ENCODE results near the gene ISCA2. TPM values are rescaled to one million over a fixed set of nuclear protein-coding genes. Genes with fewer than 3 reads are reported as not detected.
"Not testable (repeated sequence)": the region's sequence is repeated elsewhere in the genome, so short reads cannot be mapped to it uniquely, and the experiment has no call there.

Gene ISCA2
- total and polyA plus RNA-seq, 2 experiments from 2014 or later = 21.5 to 80.2 TPM

- no peak overlapping the region for H3K27ac ChIP-seq
- H3K36me3 ChIP-seq (replicated peaks; ENCODE audit: insufficient read depth, low read depth) = no peaks in the 10 kb centered on the region
- TF ChIP-seq EZH2 (IDR thresholded peaks at IDR 0.05; ENCODE audit: borderline replicate concordance) (no peak), CTCF (IDR thresholded peaks at IDR 0.05; ENCODE audit: poor library complexity) (no peak), EZH2phosphoT487 (IDR thresholded peaks at IDR 0.05; ENCODE audit: low read depth, severe bottlenecking, unreplicated experiment) (no peak)
- H3K4me3 ChIP-seq = no peak overlapping the region
- H3K9me2 ChIP-seq (replicated peaks; ENCODE audit: insufficient read depth) = no peaks in the 10 kb centered on the region
- no peak overlapping the region for H2AFZ ChIP-seq
- H3K9me3 ChIP-seq (ENCODE audit: low read depth) = no peaks in the 10 kb centered on the region
- H3K4me2 ChIP-seq = no peak overlapping the region
- H3K79me2 ChIP-seq = no peaks in the 10 kb centered on the region
- H3K4me1 ChIP-seq (ENCODE audit: insufficient read depth) = no peaks in the 10 kb centered on the region
- H3K27me3 ChIP-seq = no peaks in the 10 kb centered on the region
- WGBS (ENCODE audit: low lambda C conversion rate, missing lambda C conversion rate) = 74% methylated on average over 10 of the region's 10 CpGs
- H4K20me1 ChIP-seq (ENCODE audit: insufficient read depth, poor library complexity, severe bottlenecking) = no peaks in the 10 kb centered on the region
- DNase-seq (ENCODE audit: low spot score) = no peak
Observed at GRCh38 chr14:74535756-74536325, 42.3 kb downstream of the ISCA2 start.

- 73% methylated on average over 3 of the region's 3 CpGs for WGBS (ENCODE audit: low lambda C conversion rate, missing lambda C conversion rate)
- H2AFZ ChIP-seq; H3K27me3 ChIP-seq; DNase-seq (ENCODE audit: low spot score); H3K36me3 ChIP-seq (replicated peaks; ENCODE audit: insufficient read depth, low read depth); H4K20me1 ChIP-seq (ENCODE audit: insufficient read depth, poor library complexity, severe bottlenecking); H3K4me3 ChIP-seq; H3K4me2 ChIP-seq; H3K4me1 ChIP-seq (ENCODE audit: insufficient read depth); H3K27ac ChIP-seq; H3K9me2 ChIP-seq (replicated peaks; ENCODE audit: insufficient read depth); H3K9me3 ChIP-seq (ENCODE audit: low read depth); H3K79me2 ChIP-seq: not testable (repeated sequence)
Observed at GRCh38 chr14:74536336-74536735, 42.8 kb downstream of the ISCA2 start.

- H3K36me3 ChIP-seq (replicated peaks; ENCODE audit: insufficient read depth, low read depth) = no peaks in the 10 kb centered on the region
- no peaks in the 10 kb centered on the region for H3K9me2 ChIP-seq (replicated peaks; ENCODE audit: insufficient read depth)
- H3K9me3 ChIP-seq (ENCODE audit: low read depth) = no peaks in the 10 kb centered on the region
- no peaks in the 10 kb centered on the region for H3K79me2 ChIP-seq
- no peak for DNase-seq (ENCODE audit: low spot score)
- whole genome bisulfite sequencing (ENCODE audit: low lambda C conversion rate, missing lambda C conversion rate) = 89% methylated on average over 11 of the region's 11 CpGs
- no peaks in the 10 kb centered on the region for H3K4me1 ChIP-seq (ENCODE audit: insufficient read depth)
- no peak overlapping the region for H3K4me3 ChIP-seq
- H2AFZ ChIP-seq = no peak overlapping the region
- TF ChIP-seq CTCF (IDR thresholded peaks at IDR 0.05; ENCODE audit: poor library complexity) = no peak
- TF ChIP-seq EZH2phosphoT487 (IDR thresholded peaks at IDR 0.05; ENCODE audit: low read depth, severe bottlenecking, unreplicated experiment) = no peak
- TF ChIP-seq EZH2 (IDR thresholded peaks at IDR 0.05; ENCODE audit: borderline replicate concordance) = no peak
- no peak overlapping the region for H3K4me2 ChIP-seq
- H3K27me3 ChIP-seq = no peaks in the 10 kb centered on the region
- H4K20me1 ChIP-seq (ENCODE audit: insufficient read depth, poor library complexity, severe bottlenecking) = no peaks in the 10 kb centered on the region
- H3K27ac ChIP-seq = no peak overlapping the region
Observed at GRCh38 chr14:74538411-74539391, 45.1 kb downstream of the ISCA2 start.

GRCh38 chr14:74539503-74539902 lies 45.9 kb downstream of the ISCA2 start:
- DNase-seq (ENCODE audit: low spot score) = no peak
- Histone ChIP-seq H3K36me3 (replicated peaks; ENCODE audit: insufficient read depth, low read depth) (no peaks in the 10 kb centered on the region), H2AFZ (no peak overlapping the region), H3K79me2 (no peaks in the 10 kb centered on the region), H3K4me1 (ENCODE audit: insufficient read depth) (no peaks in the 10 kb centered on the region), H3K4me2 (no peak overlapping the region), H4K20me1 (ENCODE audit: insufficient read depth, poor library complexity, severe bottlenecking) (no peaks in the 10 kb centered on the region), H3K9me3 (ENCODE audit: low read depth) (no peaks in the 10 kb centered on the region), H3K4me3 (no peak overlapping the region), H3K9me2 (replicated peaks; ENCODE audit: insufficient read depth) (no peaks in the 10 kb centered on the region), H3K27ac (no peak overlapping the region), H3K27me3 (no peaks in the 10 kb centered on the region)
- TF ChIP-seq EZH2 (IDR thresholded peaks at IDR 0.05; ENCODE audit: borderline replicate concordance) (no peak), EZH2phosphoT487 (IDR thresholded peaks at IDR 0.05; ENCODE audit: low read depth, severe bottlenecking, unreplicated experiment) (no peak), CTCF (IDR thresholded peaks at IDR 0.05; ENCODE audit: poor library complexity) (no peak)
- 83% methylated on average over 4 of the region's 4 CpGs for WGBS (ENCODE audit: low lambda C conversion rate, missing lambda C conversion rate)

Measured in hepatocyte (in vitro differentiated cells).